Posterior cingulate gyrus (tissue), 11 donors: Measurements from ENCODE around the gene OSM.

Experiments used
- DNase-seq, 10 donors: peaks; one replicate each; pipeline versions ENCODE4 v3.0.0 to v3.0.0-alpha.2; 2020 to 2021; ENCODE audit warnings: mixed read lengths in 3 of 10
- intact Hi-C: fragments of 100-400 bp; cut with DNase I; formaldehyde crosslinking; loops from one replicate; pipeline ENCODE4 v1.15.1; 2023

Gene OSM

GRCh38 chr22:30286813-30287647 is 20.4 kb upstream of the OSM start:
- intact Hi-C loops = loop anchor here (1.0 kb wide), 1 partner anchor 100 kb away; the partner anchor contains the start of gene RNF215

GRCh38 chr22:30286331-30286730 is 19.7 kb upstream of the OSM start:
- intact Hi-C loops = no loop called here
- no peak for DNase-seq

More at GRCh38 chr22:30286813-30287647, 20.4 kb upstream of the OSM start:
- peak in 9 of 10 donors; percentile 52 to 94 (median 63) for DNase-seq

- intact Hi-C loops = no loop called here
- DNase-seq = peak in 1 of 10 donors; percentile 48
Measured at GRCh38 chr22:30285846-30286200, 19.2 kb upstream of the OSM start.

GRCh38 chr22:30285176-30285845 is 18.7 kb upstream of the OSM start:
- intact Hi-C loops = no loop called here
- peak in 1 of 10 donors; percentile 69 for DNase-seq

- no peak for DNase-seq
- intact Hi-C loops = no loop called here
Measured at GRCh38 chr22:30284666-30285065, 18.0 kb upstream of the OSM start.

GRCh38 chr22:30284172-30284571 is 17.5 kb upstream of the OSM start:
- DNase-seq = peak in 1 of 10 donors; percentile 59
- intact Hi-C loops = no loop called here

- DNase-seq = peak in 1 of 10 donors; percentile 63
- intact Hi-C loops = no loop called here
Measured at GRCh38 chr22:30283342-30283741, 16.7 kb upstream of the OSM start.

- intact Hi-C loops = no loop called here
- no peak for DNase-seq
Measured at GRCh38 chr22:30282616-30283046, 16.0 kb upstream of the OSM start.

GRCh38 chr22:30280505-30280904 is 13.9 kb upstream of the OSM start:
- intact Hi-C loops = no loop called here

GRCh38 chr22:30279932-30280331 is 13.3 kb upstream of the OSM start:
- DNase-seq = no peak
- intact Hi-C loops = no loop called here

More at GRCh38 chr22:30280505-30280904, 13.9 kb upstream of the OSM start:
- DNase-seq = peak in 1 of 10 donors; percentile 55

GRCh38 chr22:30279046-30279788 is 12.6 kb upstream of the OSM start:
- intact Hi-C loops = no loop called here
- peak in 3 of 10 donors; percentile 35 to 85 (median 40) for DNase-seq

- intact Hi-C loops = no loop called here
- peak in 2 of 10 donors; percentile 78 to 82 for DNase-seq
Measured at GRCh38 chr22:30277547-30278344, 11.1 kb upstream of the OSM start.

- intact Hi-C loops = no loop called here
Measured at GRCh38 chr22:30276039-30276438, 9.4 kb upstream of the OSM start.

GRCh38 chr22:30275625-30276024 is 9.0 kb upstream of the OSM start:
- intact Hi-C loops = no loop called here
- no peak for DNase-seq

More at GRCh38 chr22:30276039-30276438, 9.4 kb upstream of the OSM start:
- peak in 1 of 10 donors; percentile 71 for DNase-seq

- intact Hi-C loops = no loop called here
- no peak for DNase-seq
Measured at GRCh38 chr22:30274437-30274812, 7.8 kb upstream of the OSM start.

GRCh38 chr22:30273711-30274436 is 7.2 kb upstream of the OSM start:
- intact Hi-C loops = no loop called here
- DNase-seq = no peak

- DNase-seq = no peak
- intact Hi-C loops = no loop called here
Measured at GRCh38 chr22:30272781-30273601, 6.3 kb upstream of the OSM start.

- peak in 6 of 10 donors; percentile 32 to 90 (median 44) for DNase-seq
- intact Hi-C loops = no loop called here
Measured at GRCh38 chr22:30270832-30271231, 4.2 kb upstream of the OSM start.

- no peak for DNase-seq
- intact Hi-C loops = no loop called here
Measured at GRCh38 chr22:30268331-30268730, 1.7 kb upstream of the OSM start.
